Activated T-cell treated with anti-CD3 and anti-CD28 coated beads, Interleukin-2, amount 50 U/mL, for 72 hours (primary cell): ENCODE results near the gene MMS22L. TPM values are rescaled to one million over a fixed set of nuclear protein-coding genes. Genes with fewer than 3 reads are reported as not detected.

ENCODE experiments used
- ATAC-seq, 2 donors: fragments of 150-1000 bp; cut with Tn5 transposase; replicated peaks in 1 of 2; 2 replicates each; pipeline ENCODE4 v1.10.0; 2021; ENCODE audit warnings: moderate library complexity in 2 of 2, mild to moderate bottlenecking in 1 of 2
- DNase-seq, 2 donors: peaks; one replicate each; pipeline ENCODE4 v3.0.0; 2021 to 2022; ENCODE audit warnings: mixed read lengths in 1 of 2
- H3K27ac Mint-ChIP-seq: one replicate; pipeline ENCODE4 v1.8.0; 2022; ENCODE audit warnings: mild to moderate bottlenecking, moderate library complexity, mixed read lengths
- H3K27me3 Mint-ChIP-seq: one replicate; pipeline ENCODE4 v1.8.0; 2022; ENCODE audit warnings: low read depth, mixed read lengths
- H3K36me3 Mint-ChIP-seq, 2 donors: one replicate each; pipeline ENCODE4 v1.8.0; 2022; ENCODE audit warnings: mixed read lengths in 2 of 2, mild to moderate bottlenecking in 1 of 2; ENCODE audit not compliant: insufficient read depth in 2 of 2
- H3K4me1 Mint-ChIP-seq: one replicate; pipeline ENCODE4 v1.8.0; 2022; ENCODE audit warnings: low read depth, mixed read lengths
- H3K4me3 Mint-ChIP-seq, 2 donors: one replicate each; pipeline ENCODE4 v1.8.0; 2022; ENCODE audit warnings: mild to moderate bottlenecking in 2 of 2, mixed read lengths in 2 of 2, moderate library complexity in 2 of 2
- H3K9me3 Mint-ChIP-seq, 2 donors: one replicate each; pipeline ENCODE4 v1.8.0; 2022; ENCODE audit warnings: mixed read lengths in 2 of 2
- total RNA-seq, 2 donors: library from RNA; stranded (reverse); gene quantifications; one replicate each; pipeline ENCODE4 v1.2.3, GENCODE V29; 2022

MMS22L gene
- total RNA-seq, 2 donors from 2014 or later = 47.3 to 59.1 TPM

DNA sequence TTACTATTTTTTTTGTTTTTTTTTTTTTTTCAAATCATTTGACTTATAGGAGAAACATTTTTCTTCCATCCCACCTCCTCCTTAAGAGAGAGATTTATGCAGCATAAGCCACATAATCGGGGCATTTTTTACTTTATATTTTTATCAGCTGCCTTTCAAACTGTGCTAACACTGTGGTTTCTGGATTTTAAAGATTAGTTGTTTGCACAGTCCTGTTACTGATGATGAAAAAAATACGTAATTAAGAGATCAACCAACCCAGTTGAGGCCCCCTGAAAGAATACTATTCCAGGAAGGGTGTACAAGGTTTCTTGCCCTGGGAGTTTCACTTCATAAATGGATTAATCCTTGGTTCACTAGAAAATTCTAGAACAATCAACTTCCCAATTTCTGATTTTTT is 68.3 kb downstream of the MMS22L start:
- DNase-seq = no peak
- H3K4me3 Mint-ChIP-seq = no peak overlapping the region
- no peaks in the 10 kb centered on the region for H3K27me3 Mint-ChIP-seq
- no peak for ATAC-seq
- no peak overlapping the region for H3K27ac Mint-ChIP-seq
- H3K36me3 Mint-ChIP-seq = peaks cover under 1 to 2% of the 10 kb centered on the region in 2 donors
- H3K4me1 Mint-ChIP-seq = peaks cover 6% of the 10 kb centered on the region
- H3K9me3 Mint-ChIP-seq = no peaks in the 10 kb centered on the region

- Mint-ChIP-seq H3K9me3 (no peaks in the 10 kb centered on the region), H3K36me3 (no peaks in the 10 kb centered on the region), H3K4me1 (no peaks in the 10 kb centered on the region), H3K27ac (no peak overlapping the region), H3K4me3 (no peak overlapping the region), H3K27me3 (no peaks in the 10 kb centered on the region)
- ATAC-seq = no peak
- DNase-seq = no peak
Observed at GRCh38 chr6:97207383-97207782, 75.6 kb downstream of the MMS22L start.

GRCh38 chr6:97205966-97206365 is 77.0 kb downstream of the MMS22L start:
- Mint-ChIP-seq H3K27me3 (no peaks in the 10 kb centered on the region), H3K9me3 (no peaks in the 10 kb centered on the region), H3K36me3 (no peaks in the 10 kb centered on the region), H3K27ac (no peak overlapping the region), H3K4me1 (no peaks in the 10 kb centered on the region), H3K4me3 (no peak overlapping the region)
- ATAC-seq (no peak), DNase-seq (no peak)

DNA sequence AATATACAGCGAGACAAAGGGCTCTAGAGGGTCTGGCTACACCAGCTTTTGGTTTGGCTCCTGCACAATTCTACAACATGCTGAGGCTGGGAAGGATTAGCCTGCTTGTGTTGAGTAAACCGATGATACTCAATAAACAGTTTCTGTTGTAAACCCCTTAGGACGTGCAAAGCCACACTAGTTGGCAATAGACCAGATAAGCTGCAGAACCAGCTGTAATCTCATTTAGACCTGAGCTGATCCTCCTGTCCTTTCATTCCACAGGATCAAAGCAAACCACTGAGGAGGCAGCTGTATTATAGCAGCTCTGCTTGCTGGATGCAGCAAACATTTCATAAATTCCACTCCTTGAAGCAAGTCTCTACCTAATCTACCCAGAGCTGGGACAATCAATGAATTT is 79.7 kb downstream of the MMS22L start:
- no peak for DNase-seq
- H3K27me3 Mint-ChIP-seq = no peaks in the 10 kb centered on the region
- ATAC-seq = no peak
- no peaks in the 10 kb centered on the region for H3K4me1 Mint-ChIP-seq
- no peak overlapping the region for H3K27ac Mint-ChIP-seq
- H3K9me3 Mint-ChIP-seq = no peaks in the 10 kb centered on the region
- H3K36me3 Mint-ChIP-seq = peaks cover 2% of the 10 kb centered on the region in 2 donors
- H3K4me3 Mint-ChIP-seq = no peak overlapping the region

GRCh38 chr6:97198046-97198565 is 84.9 kb downstream of the MMS22L start:
- no peaks in the 10 kb centered on the region for H3K9me3 Mint-ChIP-seq
- ATAC-seq = no peak
- no peak overlapping the region for H3K4me3 Mint-ChIP-seq
- DNase-seq = no peak
- H3K27me3 Mint-ChIP-seq = no peaks in the 10 kb centered on the region
- H3K36me3 Mint-ChIP-seq = peaks cover 2 to 7% of the 10 kb centered on the region in 2 donors
- no peak overlapping the region for H3K27ac Mint-ChIP-seq
- H3K4me1 Mint-ChIP-seq = no peaks in the 10 kb centered on the region

DNA sequence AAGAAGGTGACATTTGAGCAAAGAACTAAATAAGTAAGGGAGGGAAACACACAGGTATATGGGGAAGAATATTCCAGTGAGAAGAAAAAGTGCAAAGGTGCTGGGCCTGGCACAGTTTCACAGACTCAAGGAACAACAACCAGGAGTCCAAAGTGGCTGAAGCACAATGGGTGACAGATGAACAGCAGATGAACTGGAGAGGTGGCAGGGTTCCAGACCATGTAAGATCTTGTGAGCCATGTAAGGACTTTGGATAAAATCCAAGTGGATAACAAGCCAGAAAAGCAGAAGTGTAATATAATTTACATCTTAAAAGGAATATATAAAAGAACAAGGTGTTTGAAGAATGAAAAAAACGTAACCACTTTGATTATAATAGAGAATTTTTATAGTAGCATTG is 87.9 kb downstream of the MMS22L start:
- no peak overlapping the region for H3K4me3 Mint-ChIP-seq
- no peaks in the 10 kb centered on the region for H3K9me3 Mint-ChIP-seq
- no peaks in the 10 kb centered on the region for H3K27me3 Mint-ChIP-seq
- no peaks in the 10 kb centered on the region for H3K4me1 Mint-ChIP-seq
- no peak overlapping the region for H3K27ac Mint-ChIP-seq
- DNase-seq = no peak
- no peak for ATAC-seq
- H3K36me3 Mint-ChIP-seq = peaks cover 0 to 7% of the 10 kb centered on the region in 2 donors

GRCh38 chr6:97189767-97190166 is 93.2 kb downstream of the MMS22L start:
- Mint-ChIP-seq H3K27ac (no peak overlapping the region), H3K27me3 (no peaks in the 10 kb centered on the region), H3K4me3 (no peak overlapping the region), H3K4me1 (no peaks in the 10 kb centered on the region), H3K36me3 (peaks cover 0 to 5% of the 10 kb centered on the region in 2 donors), H3K9me3 (no peaks in the 10 kb centered on the region)
- ATAC-seq = no peak
- DNase-seq = no peak

DNA sequence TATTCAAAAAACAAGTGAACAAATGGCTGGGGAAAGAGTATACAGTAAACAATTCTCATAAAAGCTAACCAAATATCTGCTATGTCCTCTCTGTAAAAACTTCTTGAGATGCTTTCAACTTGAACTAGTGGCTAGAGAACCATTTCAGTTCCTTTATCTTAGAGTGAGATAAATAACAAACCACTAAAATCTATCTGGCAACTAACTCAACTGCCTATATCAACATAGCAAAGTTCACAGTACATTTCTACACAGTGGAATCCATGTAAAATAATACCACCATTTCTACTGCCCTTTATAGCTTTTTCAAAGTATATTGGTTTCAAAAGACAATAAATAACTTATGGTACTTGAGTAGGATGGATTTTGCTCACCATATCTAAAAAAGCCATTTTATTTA is 95.1 kb downstream of the MMS22L start:
- ATAC-seq (no peak), DNase-seq (no peak)
- no peaks in the 10 kb centered on the region for H3K36me3 Mint-ChIP-seq
- no peaks in the 10 kb centered on the region for H3K4me1 Mint-ChIP-seq
- no peaks in the 10 kb centered on the region for H3K9me3 Mint-ChIP-seq
- no peak overlapping the region for H3K27ac Mint-ChIP-seq
- H3K4me3 Mint-ChIP-seq = no peak overlapping the region
- no peaks in the 10 kb centered on the region for H3K27me3 Mint-ChIP-seq

GRCh38 chr6:97186416-97186999 is 96.5 kb downstream of the MMS22L start:
- Mint-ChIP-seq H3K27ac (no peak overlapping the region), H3K9me3 (no peaks in the 10 kb centered on the region), H3K4me3 (no peak overlapping the region), H3K4me1 (no peaks in the 10 kb centered on the region), H3K36me3 (no peaks in the 10 kb centered on the region), H3K27me3 (no peaks in the 10 kb centered on the region)
- ATAC-seq (peak; percentile 62 to 70), DNase-seq (peak; percentile 57 to 61)

GRCh38 chr6:97177905-97178304 is 105.1 kb downstream of the MMS22L start:
- Mint-ChIP-seq H3K36me3 (peaks cover 6 to 14% of the 10 kb centered on the region in 2 donors), H3K9me3 (peaks cover 0 to 2% of the 10 kb centered on the region in 2 donors), H3K27ac (no peak overlapping the region), H3K27me3 (no peaks in the 10 kb centered on the region), H3K4me1 (no peaks in the 10 kb centered on the region), H3K4me3 (no peak overlapping the region)
- ATAC-seq (no peak), DNase-seq (no peak)

DNA sequence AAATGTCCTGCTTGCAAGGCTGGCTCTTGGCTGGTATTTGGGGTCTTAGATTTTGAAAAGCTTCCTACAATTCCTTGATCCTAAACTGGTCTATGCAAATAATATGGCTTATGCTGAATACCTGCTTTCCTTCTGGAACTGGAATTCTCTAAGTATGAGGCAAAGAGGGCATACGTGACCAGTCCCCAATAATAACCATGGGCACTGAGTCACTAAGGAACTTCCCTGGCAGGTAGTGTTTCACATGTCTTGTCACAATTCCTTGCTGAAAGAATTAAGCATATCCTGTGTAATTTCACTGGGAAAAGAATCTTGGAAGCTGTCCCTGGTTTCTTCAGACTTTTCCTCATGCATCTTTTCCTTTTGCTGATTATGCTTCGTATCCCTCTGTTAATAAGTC is 106.5 kb downstream of the MMS22L start:
- H3K4me3 Mint-ChIP-seq = no peak overlapping the region
- peaks cover 6 to 16% of the 10 kb centered on the region in 2 donors for H3K36me3 Mint-ChIP-seq
- H3K4me1 Mint-ChIP-seq = no peaks in the 10 kb centered on the region
- H3K27me3 Mint-ChIP-seq = no peaks in the 10 kb centered on the region
- peaks cover 0 to 2% of the 10 kb centered on the region in 2 donors for H3K9me3 Mint-ChIP-seq
- no peak for ATAC-seq
- no peak overlapping the region for H3K27ac Mint-ChIP-seq
- no peak for DNase-seq

DNA sequence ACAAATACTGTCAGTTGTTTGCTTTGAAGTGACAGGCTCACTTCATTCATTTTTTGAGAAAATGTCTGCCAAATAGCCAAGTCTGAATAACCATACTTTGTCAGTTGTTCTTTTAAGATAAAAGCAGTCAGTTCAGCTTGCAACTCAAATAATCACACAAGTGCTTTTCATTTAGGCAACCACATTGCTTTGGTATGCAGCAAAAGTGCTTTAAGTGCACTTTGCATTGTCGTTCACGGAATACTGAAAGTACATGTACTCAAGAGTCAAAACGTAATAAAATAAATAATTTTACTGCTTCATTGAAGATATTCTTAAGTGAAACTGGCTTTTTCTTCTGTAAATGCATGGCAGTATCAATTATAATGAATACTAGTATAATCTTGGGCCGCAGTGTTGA is 107.2 kb downstream of the MMS22L start:
- Mint-ChIP-seq H3K9me3 (peaks cover 0 to 2% of the 10 kb centered on the region in 2 donors), H3K27me3 (no peaks in the 10 kb centered on the region), H3K4me3 (no peak overlapping the region), H3K27ac (no peak overlapping the region), H3K36me3 (peaks cover 6 to 20% of the 10 kb centered on the region in 2 donors), H3K4me1 (no peaks in the 10 kb centered on the region)
- no peak for DNase-seq
- ATAC-seq = no peak

DNA sequence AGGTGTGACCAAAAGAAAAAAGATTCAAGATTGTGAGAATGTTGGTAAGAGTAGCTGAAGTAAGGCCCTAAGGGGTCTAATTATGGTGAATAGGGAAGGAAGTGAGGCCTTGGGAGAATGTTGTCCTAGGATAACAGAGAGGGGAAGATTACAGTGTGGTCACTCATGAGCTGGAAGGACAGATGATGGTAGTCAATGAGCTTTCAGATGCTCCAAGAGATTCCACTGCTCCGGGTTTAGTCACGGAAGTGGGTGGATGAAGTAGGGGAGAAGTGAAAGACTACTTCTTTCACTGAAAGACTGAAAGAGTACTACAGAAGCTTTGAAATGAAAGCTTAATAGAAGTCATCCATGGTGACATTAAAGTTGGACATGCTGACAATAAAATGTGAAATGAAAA is 108.5 kb downstream of the MMS22L start:
- Mint-ChIP-seq H3K9me3 (peaks cover 0 to 2% of the 10 kb centered on the region in 2 donors), H3K27me3 (no peaks in the 10 kb centered on the region), H3K4me1 (no peaks in the 10 kb centered on the region), H3K4me3 (no peak overlapping the region), H3K36me3 (peaks cover 7 to 20% of the 10 kb centered on the region in 2 donors), H3K27ac (no peak overlapping the region)
- ATAC-seq (no peak), DNase-seq (no peak)

GRCh38 chr6:97160280-97160679 is 122.7 kb downstream of the MMS22L start:
- Mint-ChIP-seq H3K9me3 (peaks cover 9 to 14% of the 10 kb centered on the region in 2 donors), H3K27me3 (no peaks in the 10 kb centered on the region), H3K27ac (no peak overlapping the region), H3K36me3 (peaks cover 23 to 64% of the 10 kb centered on the region in 2 donors), H3K4me3 (no peak overlapping the region), H3K4me1 (no peaks in the 10 kb centered on the region)
- DNase-seq (no peak), ATAC-seq (no peak)
